Transverse colon (tissue), 4 donors: ENCODE results near the gene NAT10. TPM values are rescaled to one million over a fixed set of nuclear protein-coding genes. Genes with fewer than 3 reads are reported as not detected.

Experiments used
- DNase-seq: peaks from one replicate; pipeline ENCODE4 v3.0.0-alpha.2; 2019
- H3K27ac ChIP-seq, 4 donors: fragments of 200-600 bp; sonication (generic); 2 replicates each; pipeline ENCODE4 v1.5.1; 2016 to 2018; ENCODE audit warnings: inconsistent platforms in 4 of 4
- H3K27me3 ChIP-seq: fragments of 200-600 bp; sonication (generic); 2 replicates; pipeline ENCODE4 v1.5.1; 2017; ENCODE audit warnings: inconsistent platforms
- H3K36me3 ChIP-seq, 4 donors: fragments of 200-600 bp; sonication (generic); 2 replicates each; pipeline ENCODE4 v1.5.1; 2017 to 2019; ENCODE audit warnings: inconsistent platforms in 4 of 4
- H3K4me1 ChIP-seq, 4 donors: fragments of 200-600 bp; sonication (generic); 2 replicates each; pipeline ENCODE4 v1.5.1; 2017 to 2020; ENCODE audit warnings: inconsistent platforms in 4 of 4
- H3K4me3 ChIP-seq, 4 donors: fragments of 200-600 bp; sonication (generic); 1 replicate in 1 of 4; 2 replicates in 3 of 4; pipeline versions ENCODE4 v1.5.1 to v1.6.1; 2017 to 2019; ENCODE audit warnings: inconsistent platforms in 4 of 4
- H3K9me3 ChIP-seq, 2 donors: fragments of 200-600 bp; sonication (generic); 2 replicates each; pipeline ENCODE4 v1.5.1; 2017 to 2019; ENCODE audit warnings: inconsistent platforms in 2 of 2
- CTCF ChIP-seq, 5 experiments: fragments of 200-600 bp in 3 of 5; fragments of 450-650 bp in 2 of 5; sonication (generic) in 3 of 5; IDR thresholded peaks; 1 replicate in 2 of 5; 2 replicates in 3 of 5; pipeline ENCODE4 v1.5.1; 2016 to 2017; ENCODE audit warnings: antibody characterized with exemption in 5 of 5, inconsistent platforms in 3 of 5, mild to moderate bottlenecking in 2 of 5, moderate library complexity in 1 of 5
- EP300 ChIP-seq: sonication (generic); formaldehyde crosslinking; IDR thresholded peaks from one replicate; pipeline ENCODE4 v1.6.1; 2017; ENCODE audit warnings: antibody characterized with exemption, low read depth
- POLR2A ChIP-seq: fragments of 450-650 bp; IDR thresholded peaks from one replicate; pipeline ENCODE4 v1.6.1; 2016; ENCODE audit warnings: antibody characterized with exemption, mild to moderate bottlenecking, moderate library complexity
- POLR2AphosphoS5 ChIP-seq, 3 donors: sonication (generic); formaldehyde crosslinking; IDR thresholded peaks; one replicate each; pipeline ENCODE4 v1.6.1; 2016; ENCODE audit warnings: antibody characterized with exemption in 3 of 3
- WGBS, 2 donors: methylation state at CpG; one replicate each; pipeline ENCODE4 v1.1.5; 2018; ENCODE audit warnings: low coverage in 1 of 2; 5-methylcytosine and 5-hydroxymethylcytosine counted together
- in situ Hi-C, 4 donors: fragments of 200-750 bp; cut with MboI; loops; one replicate each; pipeline versions ENCODE4 v1.15.0 to v1.15.1; 2017; ENCODE audit warnings: low sequenced_read_pairs in 3 of 4, low pct_ligation_motif_present in 1 of 4, low pct_unique_long_range_greater_than_20kb in 1 of 4
- intact Hi-C: fragments of 100-400 bp; cut with DNase I; formaldehyde crosslinking; loops from one replicate; pipeline ENCODE4 v1.15.1; 2023; ENCODE audit warnings: low total_unique reads
- total RNA-seq, 4 donors: library from RNA; depleted of rRNA; stranded (reverse); fragments of >200 nt; gene quantifications; one replicate each; pipeline ENCODE4 v1.1.0, GENCODE V29; 2016

NAT10 gene
- total RNA-seq, 4 donors from 2014 or later = 16.0 to 40.6 (median 26.9) TPM

GRCh38 chr11:34185926-34186841, 80.8 kb downstream of the NAT10 start:
- 74 to 89% methylated on average over 7 to 22 of the region's 22 CpGs for WGBS, 2 donors

GRCh38 chr11:34188181-34188580, 82.8 kb downstream of the NAT10 start:
- in situ Hi-C loops (no loop called here), intact Hi-C loops (no loop called here)
- H3K4me3 ChIP-seq = no peak overlapping the region
- no peaks in the 10 kb centered on the region for H3K27me3 ChIP-seq
- H3K27ac ChIP-seq = no peak overlapping the region
- peaks cover 0 to 10% (median under 1%) of the 10 kb centered on the region in 4 donors for H3K4me1 ChIP-seq
- TF ChIP-seq POLR2AphosphoS5 (IDR thresholded peaks at IDR 0.05) (no peak), EP300 (no peak), CTCF (IDR thresholded peaks at IDR 0.05) (no peak), POLR2A (no peak)
- DNase-seq = no peak
- H3K9me3 ChIP-seq = no peaks in the 10 kb centered on the region
- WGBS, 2 donors = 89 to 97% methylated on average over 4 to 5 of the region's 5 CpGs
- H3K36me3 ChIP-seq = no peaks in the 10 kb centered on the region

More at GRCh38 chr11:34185926-34186841, 80.8 kb downstream of the NAT10 start:
- Histone ChIP-seq H3K27me3 (no peaks in the 10 kb centered on the region), H3K4me1 (no peaks in the 10 kb centered on the region), H3K27ac (no peak overlapping the region), H3K4me3 (no peak overlapping the region), H3K9me3 (no peaks in the 10 kb centered on the region), H3K36me3 (no peaks in the 10 kb centered on the region)
- intact Hi-C loops = no loop called here
- no peak for TF ChIP-seq EP300
- no peak for TF ChIP-seq POLR2A
- TF ChIP-seq POLR2AphosphoS5 (IDR thresholded peaks at IDR 0.05) = no peak
- TF ChIP-seq CTCF (IDR thresholded peaks at IDR 0.05) = no peak
- in situ Hi-C loops = no loop called here
- DNase-seq = no peak

GRCh38 chr11:34189191-34189590, 83.8 kb downstream of the NAT10 start:
- no peaks in the 10 kb centered on the region for H3K27me3 ChIP-seq
- peaks cover 0 to 13% (median 2%) of the 10 kb centered on the region in 4 donors for H3K4me1 ChIP-seq
- H3K4me3 ChIP-seq = no peak overlapping the region
- no peak for DNase-seq
- no peak for TF ChIP-seq POLR2AphosphoS5 (IDR thresholded peaks at IDR 0.05)
- TF ChIP-seq CTCF (IDR thresholded peaks at IDR 0.05) = no peak
- no peak for TF ChIP-seq EP300
- TF ChIP-seq POLR2A = no peak
- intact Hi-C loops (no loop called here), in situ Hi-C loops (no loop called here)
- H3K9me3 ChIP-seq = no peaks in the 10 kb centered on the region
- no peak overlapping the region for H3K27ac ChIP-seq
- H3K36me3 ChIP-seq = no peaks in the 10 kb centered on the region
- 94 to 100% methylated on average over 2 to 9 of the region's 9 CpGs for WGBS, 2 donors

GRCh38 chr11:34190192-34191139, 85.0 kb downstream of the NAT10 start:
- TF ChIP-seq POLR2A (no peak), EP300 (no peak), POLR2AphosphoS5 (IDR thresholded peaks at IDR 0.05) (no peak)
- Histone ChIP-seq H3K9me3 (no peaks in the 10 kb centered on the region), H3K36me3 (no peaks in the 10 kb centered on the region), H3K4me1 (peaks cover 0 to 13% (median 2%) of the 10 kb centered on the region in 4 donors), H3K27ac (no peak overlapping the region), H3K27me3 (no peaks in the 10 kb centered on the region), H3K4me3 (no peak overlapping the region)
- in situ Hi-C loops = no loop called here
- no peak for DNase-seq
- intact Hi-C loops = no loop called here
- 75 to 100% methylated on average over 5 to 8 of the region's 8 CpGs for WGBS, 2 donors
